Measurements from ENCODE around the gene UNC5B. TPM values are rescaled to one million over a fixed set of nuclear protein-coding genes. Genes with fewer than 3 reads are reported as not detected.
"Not testable (repeated sequence)": the region's sequence is repeated elsewhere in the genome, so short reads cannot be mapped to it uniquely, and the experiment has no call there.

The UNC5B gene
- total RNA-seq, 4 donors from 2014 or later, result 3.3 to 7.0 (median 5.9) TPM

DNA sequence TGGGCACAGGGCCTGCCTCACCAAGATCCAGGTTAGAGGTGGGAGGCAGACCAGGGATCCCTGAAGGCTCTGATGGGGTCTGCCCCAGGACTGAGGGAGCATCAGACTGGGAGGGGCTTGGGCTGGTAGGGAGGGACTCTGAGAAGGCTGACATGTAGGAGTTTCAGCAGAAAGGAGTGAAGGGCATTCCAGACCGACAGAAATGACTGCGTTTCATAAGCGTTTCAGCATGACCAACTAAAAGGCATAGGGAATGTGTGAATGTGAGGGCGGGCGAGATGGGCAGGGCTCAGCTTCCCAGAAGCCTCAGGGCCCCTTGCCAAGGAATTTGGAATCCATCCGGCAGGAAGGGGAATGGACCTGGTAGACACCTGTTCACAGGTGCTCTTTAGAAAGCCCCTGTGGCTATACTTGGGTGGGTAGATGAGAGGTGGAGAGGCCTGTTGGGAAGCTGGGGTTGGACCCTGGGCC is 81.8 kb downstream of the UNC5B start:
- WGBS, 2 donors, result 70 to 78% methylated on average over 6 of the region's 6 CpGs
- peaks cover 0 to 17% (median 0%) of the 10 kb centered on the region in 4 donors for H3K4me1 ChIP-seq
- TF ChIP-seq EP300 (IDR thresholded peaks at IDR 0.05), result no peak
- no peak for TF ChIP-seq POLR2A (IDR thresholded peaks at IDR 0.05)
- TF ChIP-seq, protein P1, sequence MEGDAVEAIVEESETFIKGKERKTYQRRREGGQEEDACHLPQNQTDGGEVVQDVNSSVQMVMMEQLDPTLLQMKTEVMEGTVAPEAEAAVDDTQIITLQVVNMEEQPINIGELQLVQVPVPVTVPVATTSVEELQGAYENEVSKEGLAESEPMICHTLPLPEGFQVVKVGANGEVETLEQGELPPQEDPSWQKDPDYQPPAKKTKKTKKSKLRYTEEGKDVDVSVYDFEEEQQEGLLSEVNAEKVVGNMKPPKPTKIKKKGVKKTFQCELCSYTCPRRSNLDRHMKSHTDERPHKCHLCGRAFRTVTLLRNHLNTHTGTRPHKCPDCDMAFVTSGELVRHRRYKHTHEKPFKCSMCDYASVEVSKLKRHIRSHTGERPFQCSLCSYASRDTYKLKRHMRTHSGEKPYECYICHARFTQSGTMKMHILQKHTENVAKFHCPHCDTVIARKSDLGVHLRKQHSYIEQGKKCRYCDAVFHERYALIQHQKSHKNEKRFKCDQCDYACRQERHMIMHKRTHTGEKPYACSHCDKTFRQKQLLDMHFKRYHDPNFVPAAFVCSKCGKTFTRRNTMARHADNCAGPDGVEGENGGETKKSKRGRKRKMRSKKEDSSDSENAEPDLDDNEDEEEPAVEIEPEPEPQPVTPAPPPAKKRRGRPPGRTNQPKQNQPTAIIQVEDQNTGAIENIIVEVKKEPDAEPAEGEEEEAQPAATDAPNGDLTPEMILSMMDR (IDR thresholded peaks at IDR 0.05), result no peak
- H3K36me3 ChIP-seq, result peaks cover 0 to 5% (median 0%) of the 10 kb centered on the region in 3 donors
- H3K9me3 ChIP-seq, result no peaks in the 10 kb centered on the region
- H3K4me3 ChIP-seq, result no peak overlapping the region
- DNase-seq (ENCODE audit: low spot score in 2 of 2), result no peak
- no peak overlapping the region for H3K27ac ChIP-seq
- no peaks in the 10 kb centered on the region for H3K27me3 ChIP-seq

DNA sequence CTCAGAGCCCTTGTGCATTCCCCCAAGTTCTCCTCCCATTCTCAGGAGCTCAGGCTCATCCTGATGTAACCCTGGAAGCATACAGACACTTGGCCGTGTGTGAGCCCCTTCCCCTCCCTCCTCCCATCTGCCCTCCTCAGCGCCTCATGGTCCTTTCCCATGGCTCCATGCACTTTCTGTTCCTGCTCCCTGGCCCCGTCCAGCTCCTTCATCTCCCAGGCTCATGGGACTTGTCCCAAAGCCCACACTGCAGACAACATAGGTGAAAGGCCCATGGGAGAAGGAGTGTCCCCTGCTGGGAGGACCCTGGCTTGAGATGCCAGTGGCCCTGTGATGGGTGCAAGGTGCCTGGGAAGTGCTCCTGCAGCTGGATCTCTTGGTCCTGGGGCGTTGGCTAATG is 82.5 kb downstream of the UNC5B start:
- TF ChIP-seq, protein P1 (IDR thresholded peaks at IDR 0.05), result no peak
- TF ChIP-seq POLR2A (IDR thresholded peaks at IDR 0.05) (no peak), EP300 (IDR thresholded peaks at IDR 0.05) (no peak)
- no peak for DNase-seq (ENCODE audit: low spot score in 2 of 2)
- Histone ChIP-seq H3K4me3 (no peak overlapping the region), H3K27ac (no peak overlapping the region), H3K27me3 (no peaks in the 10 kb centered on the region), H3K9me3 (no peaks in the 10 kb centered on the region), H3K36me3 (peaks cover 0 to 5% (median 0%) of the 10 kb centered on the region in 3 donors), H3K4me1 (peaks cover 0 to 25% (median 0%) of the 10 kb centered on the region in 4 donors)
- 84 to 88% methylated on average over 4 of the region's 4 CpGs for WGBS, 2 donors

DNA sequence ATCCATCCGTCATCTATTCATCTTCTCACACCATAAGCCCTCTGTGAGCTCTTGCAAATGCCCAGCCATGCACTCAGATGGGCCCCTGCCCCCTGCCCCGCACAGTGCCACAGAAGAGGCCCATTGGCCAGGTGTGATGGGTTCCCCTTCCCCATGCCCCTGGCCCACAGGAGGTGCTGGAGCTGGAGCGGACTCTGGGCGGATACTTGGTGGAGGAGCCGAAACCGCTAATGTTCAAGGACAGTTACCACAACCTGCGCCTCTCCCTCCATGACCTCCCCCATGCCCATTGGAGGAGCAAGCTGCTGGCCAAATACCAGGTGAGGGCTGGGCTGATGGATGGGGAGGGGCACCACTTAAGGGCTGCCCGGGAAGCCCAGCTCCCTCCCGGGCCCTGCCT is 83.3 kb downstream of the UNC5B start:
- TF ChIP-seq EP300 (IDR thresholded peaks at IDR 0.05) (no peak), POLR2A (IDR thresholded peaks at IDR 0.05) (no peak)
- TF ChIP-seq, protein P1 (IDR thresholded peaks at IDR 0.05), result no peak
- Histone ChIP-seq H3K27me3 (no peaks in the 10 kb centered on the region), H3K27ac (no peak overlapping the region), H3K9me3 (no peaks in the 10 kb centered on the region), H3K36me3 (peaks cover 0 to 5% (median 0%) of the 10 kb centered on the region in 3 donors), H3K4me3 (no peak overlapping the region), H3K4me1 (peaks cover 0 to 33% (median 0%) of the 10 kb centered on the region in 4 donors)
- WGBS, 2 donors, result 85 to 89% methylated on average over 8 to 9 of the region's 9 CpGs
- DNase-seq (ENCODE audit: low spot score in 2 of 2), result no peak

DNA sequence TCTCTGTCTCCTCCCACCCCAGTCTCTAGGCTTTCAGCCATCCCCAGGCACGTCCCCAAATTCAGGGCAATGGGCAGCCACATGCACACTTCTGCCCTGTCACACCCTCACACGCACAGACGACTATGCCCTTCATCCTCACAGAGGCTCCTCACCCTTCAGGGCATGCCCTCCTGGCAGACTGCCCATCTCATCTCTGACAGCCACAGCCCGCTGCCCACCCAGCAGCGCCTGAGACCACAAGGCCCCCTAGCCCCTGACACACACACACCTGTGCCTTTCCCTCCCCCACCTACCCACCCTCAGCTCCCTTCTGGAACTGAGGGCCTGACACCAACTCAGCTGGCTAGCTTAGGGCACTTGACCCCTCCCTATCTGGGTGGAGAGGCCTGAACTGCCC is 83.7 kb downstream of the UNC5B start:
- WGBS, 2 donors, result 60 to 61% methylated on average over 5 of the region's 5 CpGs
- TF ChIP-seq EP300 (IDR thresholded peaks at IDR 0.05), result no peak
- TF ChIP-seq POLR2A (IDR thresholded peaks at IDR 0.05), result no peak
- TF ChIP-seq, protein P1 (IDR thresholded peaks at IDR 0.05), result no peak
- H3K36me3 ChIP-seq, result peaks cover 0 to 5% (median 0%) of the 10 kb centered on the region in 3 donors

DNA sequence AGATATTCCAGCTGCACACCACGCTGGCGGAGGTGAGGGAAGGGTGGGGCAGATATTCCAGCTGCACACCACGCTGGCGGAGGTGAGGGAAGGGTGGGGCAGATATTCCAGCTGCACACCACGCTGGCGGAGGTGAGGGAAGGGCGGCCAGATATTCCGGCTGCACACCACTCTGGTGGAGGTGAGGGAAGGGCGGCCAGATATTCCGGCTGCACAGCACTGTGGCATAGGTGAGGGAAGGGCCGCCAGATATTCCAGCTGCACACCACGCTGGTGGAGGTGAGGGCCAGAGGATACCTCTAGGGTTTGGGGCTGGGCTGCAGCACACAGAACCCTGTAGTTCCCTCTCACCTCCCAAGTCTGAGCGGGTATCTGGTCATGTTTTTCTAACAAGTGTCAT is 84.4 kb downstream of the UNC5B start:
- H3K9me3 ChIP-seq; DNase-seq (ENCODE audit: low spot score in 2 of 2); H3K27ac ChIP-seq; H3K36me3 ChIP-seq; H3K27me3 ChIP-seq; H3K4me3 ChIP-seq: not testable (repeated sequence)
- H3K4me1 ChIP-seq, result peaks cover 0 to 33% (median 0%) of the 10 kb centered on the region in 4 donors
- WGBS, 2 donors, result 84 to 85% methylated on average over 13 of the region's 13 CpGs

More for the DNA sequence above, 83.7 kb downstream of the UNC5B start:
- Histone ChIP-seq H3K27ac (no peak overlapping the region), H3K27me3 (no peaks in the 10 kb centered on the region), H3K4me1 (peaks cover 0 to 33% (median 0%) of the 10 kb centered on the region in 4 donors), H3K9me3 (no peaks in the 10 kb centered on the region), H3K4me3 (no peak overlapping the region)
- no peak for DNase-seq (ENCODE audit: low spot score in 2 of 2)

DNA sequence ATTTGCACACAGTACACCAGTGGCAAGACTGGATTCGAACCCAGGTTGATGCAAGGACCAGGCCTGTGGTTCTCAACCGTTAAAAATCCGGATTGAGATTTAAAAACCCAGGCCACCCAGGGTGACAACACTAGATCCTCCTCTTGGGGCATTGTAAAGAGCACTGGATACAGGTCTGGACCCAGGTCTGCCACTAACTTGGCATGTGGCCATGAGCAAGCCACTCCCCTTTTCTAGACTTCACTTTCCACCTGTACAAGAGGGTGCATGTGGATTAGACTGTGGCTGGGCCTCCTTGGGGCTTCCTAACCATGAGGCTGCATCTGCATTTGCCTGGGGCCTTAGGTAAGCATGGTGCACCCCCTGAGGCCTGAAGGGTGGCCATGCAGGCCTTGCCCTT is 85.0 kb downstream of the UNC5B start:
- 92 to 93% methylated on average over 3 of the region's 3 CpGs for WGBS, 2 donors
- Histone ChIP-seq H3K27ac (no peak overlapping the region), H3K4me1 (peaks cover 0 to 33% (median 0%) of the 10 kb centered on the region in 4 donors), H3K4me3 (no peak overlapping the region), H3K36me3 (peaks cover 0 to 5% (median 0%) of the 10 kb centered on the region in 3 donors), H3K27me3 (no peaks in the 10 kb centered on the region), H3K9me3 (no peaks in the 10 kb centered on the region)
- no peak for DNase-seq (ENCODE audit: low spot score in 2 of 2)
- TF ChIP-seq, protein P1 (IDR thresholded peaks at IDR 0.05), result no peak
- no peak for TF ChIP-seq POLR2A (IDR thresholded peaks at IDR 0.05)
- no peak for TF ChIP-seq EP300 (IDR thresholded peaks at IDR 0.05)

All from tibial nerve (tissue), 4 donors.